ENCODE results near the gene BTBD7.

The BTBD7 gene

DNA sequence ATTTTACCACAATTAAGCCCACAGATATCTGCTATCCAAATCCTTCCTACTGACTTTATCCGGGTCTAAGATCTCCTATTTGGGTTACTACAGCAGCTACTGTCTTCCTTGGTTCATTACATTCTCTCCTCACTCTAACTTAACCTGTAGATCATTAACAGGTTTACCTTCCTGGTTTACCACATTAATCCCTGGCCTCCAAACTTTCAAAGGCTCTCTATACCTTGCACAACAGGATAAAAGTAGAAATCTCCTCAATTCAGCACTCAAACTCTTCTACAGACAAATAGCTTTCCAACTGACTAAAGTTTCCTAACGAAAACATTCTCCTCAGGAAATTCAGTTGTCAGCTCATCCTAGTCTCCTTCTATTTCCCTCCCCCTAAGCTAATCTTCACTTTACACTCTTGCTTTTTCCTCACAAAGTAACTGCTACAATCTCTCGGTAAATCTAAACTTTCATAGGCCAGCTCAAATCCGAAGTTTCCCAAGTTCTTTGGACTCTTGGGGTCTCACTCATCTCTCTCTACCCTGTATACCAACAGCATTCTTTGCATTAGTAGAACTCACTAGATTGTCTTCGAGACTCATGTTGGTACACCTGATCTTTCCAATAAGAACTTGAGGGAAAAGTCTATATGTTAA, 2.7 kb downstream of the BTBD7 start:
- peaks cover 88% of the 10 kb centered on the region for H3K79me2 ChIP-seq (ENCODE audit: insufficient read depth, low read length)
- no peaks in the 10 kb centered on the region for H3F3A ChIP-seq (ENCODE audit: insufficient read depth)
- H3K9me2 ChIP-seq (replicated peaks; ENCODE audit: insufficient read depth, low read length) = no peaks in the 10 kb centered on the region
- no peak overlapping the region for H3K4me3 ChIP-seq (ENCODE audit: insufficient read depth, low read length, poor library complexity, severe bottlenecking)
- no peak for TF ChIP-seq EZH2phosphoT487 (conservative IDR thresholded peaks at IDR 0.05; ENCODE audit: low read length)
- TF ChIP-seq, protein P1, sequence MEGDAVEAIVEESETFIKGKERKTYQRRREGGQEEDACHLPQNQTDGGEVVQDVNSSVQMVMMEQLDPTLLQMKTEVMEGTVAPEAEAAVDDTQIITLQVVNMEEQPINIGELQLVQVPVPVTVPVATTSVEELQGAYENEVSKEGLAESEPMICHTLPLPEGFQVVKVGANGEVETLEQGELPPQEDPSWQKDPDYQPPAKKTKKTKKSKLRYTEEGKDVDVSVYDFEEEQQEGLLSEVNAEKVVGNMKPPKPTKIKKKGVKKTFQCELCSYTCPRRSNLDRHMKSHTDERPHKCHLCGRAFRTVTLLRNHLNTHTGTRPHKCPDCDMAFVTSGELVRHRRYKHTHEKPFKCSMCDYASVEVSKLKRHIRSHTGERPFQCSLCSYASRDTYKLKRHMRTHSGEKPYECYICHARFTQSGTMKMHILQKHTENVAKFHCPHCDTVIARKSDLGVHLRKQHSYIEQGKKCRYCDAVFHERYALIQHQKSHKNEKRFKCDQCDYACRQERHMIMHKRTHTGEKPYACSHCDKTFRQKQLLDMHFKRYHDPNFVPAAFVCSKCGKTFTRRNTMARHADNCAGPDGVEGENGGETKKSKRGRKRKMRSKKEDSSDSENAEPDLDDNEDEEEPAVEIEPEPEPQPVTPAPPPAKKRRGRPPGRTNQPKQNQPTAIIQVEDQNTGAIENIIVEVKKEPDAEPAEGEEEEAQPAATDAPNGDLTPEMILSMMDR (IDR thresholded peaks at IDR 0.05; ENCODE audit: insufficient read depth, low read length, poor library complexity, severe bottlenecking) = no peak
- H3K9ac ChIP-seq (ENCODE audit: low read length) = no peak overlapping the region
- H3K27ac ChIP-seq (ENCODE audit: low read depth, low read length) = no peak overlapping the region
- H3K27me3 ChIP-seq (ENCODE audit: low read length) = no peaks in the 10 kb centered on the region
- peaks cover 15% of the 10 kb centered on the region; the same call in 1 of the 2 replicates for H4K20me1 ChIP-seq (ENCODE audit: low read depth, low read length)
- H3K4me2 ChIP-seq (ENCODE audit: low read depth, low read length, poor library complexity, severe bottlenecking) = peak overlapping the region; percentile 87
- no peaks in the 10 kb centered on the region for H3K36me3 ChIP-seq (ENCODE audit: low read length)
- no peaks in the 10 kb centered on the region for H3K9me3 ChIP-seq (ENCODE audit: insufficient read depth, low read length)
- H2AFZ ChIP-seq (ENCODE audit: low read depth, low read length, severe bottlenecking) = no peak overlapping the region

DNA sequence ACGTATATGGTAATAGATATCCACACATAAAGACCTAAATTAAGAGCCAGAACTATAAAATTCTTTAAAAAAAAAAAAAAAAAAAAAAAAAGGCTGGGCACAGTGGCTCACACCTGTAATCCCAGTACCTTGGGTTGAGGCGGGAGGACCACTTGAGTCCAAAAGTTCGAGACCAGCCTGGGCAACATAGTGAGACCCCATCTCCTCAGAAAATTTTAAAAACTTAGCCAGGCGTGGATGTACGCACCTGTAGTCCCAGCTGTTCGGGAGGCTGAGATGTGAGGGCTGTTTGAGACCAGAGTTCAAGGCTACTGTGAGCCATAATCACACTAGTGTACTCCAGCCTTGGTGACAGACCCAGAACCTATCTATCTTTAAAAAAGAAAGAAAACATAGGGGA, 4.3 kb downstream of the BTBD7 start:
- Histone ChIP-seq H3K9me2 (replicated peaks; ENCODE audit: insufficient read depth, low read length) (no peaks in the 10 kb centered on the region), H3K27me3 (ENCODE audit: low read length) (no peaks in the 10 kb centered on the region), H2AFZ (ENCODE audit: low read depth, low read length, severe bottlenecking) (no peak overlapping the region), H3K27ac (ENCODE audit: low read depth, low read length) (no peak overlapping the region), H3F3A (ENCODE audit: insufficient read depth) (no peaks in the 10 kb centered on the region), H4K20me1 (ENCODE audit: low read depth, low read length) (peaks cover 15% of the 10 kb centered on the region; the same call in 1 of the 2 replicates), H3K36me3 (ENCODE audit: low read length) (no peaks in the 10 kb centered on the region), H3K4me2 (ENCODE audit: low read depth, low read length, poor library complexity, severe bottlenecking) (no peak overlapping the region), H3K4me3 (ENCODE audit: insufficient read depth, low read length, poor library complexity, severe bottlenecking) (no peak overlapping the region), H3K9me3 (ENCODE audit: insufficient read depth, low read length) (no peaks in the 10 kb centered on the region), H3K79me2 (ENCODE audit: insufficient read depth, low read length) (peaks cover 96% of the 10 kb centered on the region), H3K9ac (ENCODE audit: low read length) (no peak overlapping the region)
- TF ChIP-seq EZH2phosphoT487 (conservative IDR thresholded peaks at IDR 0.05; ENCODE audit: low read length) = no peak
- TF ChIP-seq, protein P1 (IDR thresholded peaks at IDR 0.05; ENCODE audit: insufficient read depth, low read length, poor library complexity, severe bottlenecking) = no peak

DNA sequence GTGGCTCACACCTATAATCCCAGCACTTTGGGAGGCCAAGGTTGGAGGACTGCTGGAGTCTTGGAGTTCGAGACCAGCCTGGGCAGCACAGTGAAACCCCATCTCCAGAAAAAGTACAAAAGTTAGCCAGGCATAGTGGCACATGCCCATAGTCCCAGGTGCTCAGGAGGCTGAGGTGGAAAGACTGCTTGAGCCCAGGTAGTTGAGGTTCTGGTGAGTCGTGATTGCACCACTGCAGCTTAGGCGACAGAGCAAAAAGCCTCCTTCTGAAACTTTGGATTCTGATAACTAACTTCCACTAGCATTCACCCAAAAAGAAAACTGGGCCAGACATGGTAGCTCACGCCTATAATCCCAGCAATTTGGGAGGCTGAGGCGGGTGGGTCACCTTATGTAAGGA, 6.6 kb downstream of the BTBD7 start:
- Histone ChIP-seq H3K79me2 (ENCODE audit: insufficient read depth, low read length) (peaks cover 100% of the 10 kb centered on the region), H3K9me3 (ENCODE audit: insufficient read depth, low read length) (no peaks in the 10 kb centered on the region), H2AFZ (ENCODE audit: low read depth, low read length, severe bottlenecking) (no peak overlapping the region), H3K36me3 (ENCODE audit: low read length) (no peaks in the 10 kb centered on the region; the same call in 1 of the 2 replicates), H3K27ac (ENCODE audit: low read depth, low read length) (no peak overlapping the region), H3K9ac (ENCODE audit: low read length) (no peak overlapping the region), H3K4me2 (ENCODE audit: low read depth, low read length, poor library complexity, severe bottlenecking) (no peak overlapping the region), H3K27me3 (ENCODE audit: low read length) (no peaks in the 10 kb centered on the region), H4K20me1 (ENCODE audit: low read depth, low read length) (peaks cover 15% of the 10 kb centered on the region; the same call in 1 of the 2 replicates), H3K4me3 (ENCODE audit: insufficient read depth, low read length, poor library complexity, severe bottlenecking) (no peak overlapping the region), H3F3A (ENCODE audit: insufficient read depth) (no peaks in the 10 kb centered on the region), H3K9me2 (replicated peaks; ENCODE audit: insufficient read depth, low read length) (no peaks in the 10 kb centered on the region)
- TF ChIP-seq, protein P1 (IDR thresholded peaks at IDR 0.05; ENCODE audit: insufficient read depth, low read length, poor library complexity, severe bottlenecking) = no peak
- TF ChIP-seq EZH2phosphoT487 (conservative IDR thresholded peaks at IDR 0.05; ENCODE audit: low read length) = no peak

Measured in SU-DHL-6 (cell line).